Frontal cortex (tissue), 4 donors: ENCODE measurements around the gene ENTR1. TPM values are rescaled to one million over a fixed set of nuclear protein-coding genes. Genes with fewer than 3 reads are reported as not detected.
A peak's percentile ranks its signal among the peaks of the same experiment; 100 is the strongest.
"Not testable (repeated sequence)": the region's sequence is repeated elsewhere in the genome, so short reads cannot be mapped to it uniquely, and the experiment has no call there.

Experiments
- DNase-seq, 2 donors: peaks; one replicate each; pipeline ENCODE4 v3.0.0; 2012; ENCODE audit warnings: low spot score in 2 of 2
- FAIRE-seq: peaks from 2 replicates; lab custom pipeline; 2012; peaks lifted over from hg19 to GRCh38; lab: Jason Lieb, UNC
- total RNA-seq: library from RNA; depleted of rRNA; stranded (reverse); fragments of >200 nt; gene quantifications from one replicate; pipeline ENCODE4 v1.2.3, GENCODE V29; 2014
- donor health status: control.
- donor health status: control.
- donor health status: control.

ENTR1 gene
- total RNA-seq, 1 donor from 2014 or later = 20.0 TPM

- FAIRE-seq (no peak), DNase-seq (peak; percentile 91 to 96)
Observed at GRCh38 chr9:136439481-136440408, 29.3 kb upstream of the ENTR1 start, which contains the start of gene INPP5E. INPP5E (minus strand) TSS chr9:136439845; CDS start chr9:136439419, 426 bp downstream.

GRCh38 chr9:136438548-136439480 lies 28.4 kb upstream of the ENTR1 start:
- DNase-seq = peak; percentile 49 to 65
- no peak for FAIRE-seq

GRCh38 chr9:136437839-136438547 lies 27.6 kb upstream of the ENTR1 start:
- no peak for FAIRE-seq
- DNase-seq = peak in 1 of 2 donors; percentile 43

GRCh38 chr9:136437430-136437829 lies 27.0 kb upstream of the ENTR1 start:
- DNase-seq (no peak), FAIRE-seq (no peak)

GRCh38 chr9:136436055-136436634 lies 25.7 kb upstream of the ENTR1 start:
- no peak for FAIRE-seq

GRCh38 chr9:136434580-136435169 lies 24.3 kb upstream of the ENTR1 start:
- FAIRE-seq = no peak

More at GRCh38 chr9:136436055-136436634, 25.7 kb upstream of the ENTR1 start:
- DNase-seq = no peak

GRCh38 chr9:136433849-136434579 lies 23.6 kb upstream of the ENTR1 start:
- DNase-seq (no peak), FAIRE-seq (no peak)

More at GRCh38 chr9:136434580-136435169, 24.3 kb upstream of the ENTR1 start:
- no peak for DNase-seq

- DNase-seq = no peak
Observed at GRCh38 chr9:136433043-136433715, 22.8 kb upstream of the ENTR1 start.

GRCh38 chr9:136432591-136432990 lies 22.2 kb upstream of the ENTR1 start:
- FAIRE-seq = no peak

More at GRCh38 chr9:136433043-136433715, 22.8 kb upstream of the ENTR1 start:
- no peak for FAIRE-seq

GRCh38 chr9:136431782-136432350 lies 21.5 kb upstream of the ENTR1 start:
- FAIRE-seq (no peak), DNase-seq (no peak)

More at GRCh38 chr9:136432591-136432990, 22.2 kb upstream of the ENTR1 start:
- DNase-seq = no peak

GRCh38 chr9:136430588-136431234 lies 20.3 kb upstream of the ENTR1 start:
- FAIRE-seq (no peak), DNase-seq (no peak)

- DNase-seq (no peak), FAIRE-seq (no peak)
Observed at GRCh38 chr9:136429683-136430491, 19.5 kb upstream of the ENTR1 start.

GRCh38 chr9:136429075-136429628 lies 18.7 kb upstream of the ENTR1 start:
- FAIRE-seq = no peak
- no peak for DNase-seq

- FAIRE-seq = no peak
- no peak for DNase-seq
Observed at GRCh38 chr9:136426787-136427186, 16.4 kb upstream of the ENTR1 start.

- FAIRE-seq, DNase-seq: not testable (repeated sequence)
Observed at GRCh38 chr9:136425367-136425766, 15.0 kb upstream of the ENTR1 start.
